ENCODE measurements around the gene RNF213. TPM values are rescaled to one million over a fixed set of nuclear protein-coding genes. Genes with fewer than 3 reads are reported as not detected.

RNF213 gene
- total RNA-seq, 1 experiment from 2014 or later = 70.5 TPM

GRCh38 chr17:80291691-80292487, 31.2 kb downstream of the RNF213 start:
- ChIA-PET CTCF (interaction anchor here (1.4 kb wide), 1 partner anchor 81 kb away, joined by 3 read pairs; no protein-coding TSS in a partner anchor), POLR2A (no interaction called here)
- no peak for TF ChIP-seq ZNF396 (CRISPR knock-in tag; IDR thresholded peaks at IDR 0.05; ENCODE audit: borderline replicate concordance)
- TF ChIP-seq PRRX2 (CRISPR knock-in tag; IDR thresholded peaks at IDR 0.05) = no peak
- TF ChIP-seq JUN (CRISPR knock-in tag; IDR thresholded peaks at IDR 0.05) = no peak
- TF ChIP-seq ZNF671 (CRISPR knock-in tag; IDR thresholded peaks at IDR 0.05) = no peak
- no peak for TF ChIP-seq E2F4 (CRISPR knock-in tag; IDR thresholded peaks at IDR 0.05; ENCODE audit: borderline replicate concordance, low read depth)
- TF ChIP-seq, protein P1, sequence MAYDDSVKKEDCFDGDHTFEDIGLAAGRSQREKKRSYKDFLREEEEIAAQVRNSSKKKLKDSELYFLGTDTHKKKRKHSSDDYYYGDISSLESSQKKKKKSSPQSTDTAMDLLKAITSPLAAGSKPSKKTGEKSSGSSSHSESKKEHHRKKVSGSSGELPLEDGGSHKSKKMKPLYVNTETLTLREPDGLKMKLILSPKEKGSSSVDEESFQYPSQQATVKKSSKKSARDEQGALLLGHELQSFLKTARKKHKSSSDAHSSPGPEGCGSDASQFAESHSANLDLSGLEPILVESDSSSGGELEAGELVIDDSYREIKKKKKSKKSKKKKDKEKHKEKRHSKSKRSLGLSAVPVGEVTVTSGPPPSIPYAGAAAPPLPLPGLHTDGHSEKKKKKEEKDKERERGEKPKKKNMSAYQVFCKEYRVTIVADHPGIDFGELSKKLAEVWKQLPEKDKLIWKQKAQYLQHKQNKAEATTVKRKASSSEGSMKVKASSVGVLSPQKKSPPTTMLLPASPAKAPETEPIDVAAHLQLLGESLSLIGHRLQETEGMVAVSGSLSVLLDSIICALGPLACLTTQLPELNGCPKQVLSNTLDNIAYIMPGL (CRISPR knock-in tag; IDR thresholded peaks at IDR 0.05) = no peak
- no peak for TF ChIP-seq ZNF263 (CRISPR knock-in tag; IDR thresholded peaks at IDR 0.05; ENCODE audit: low read depth)
- TF ChIP-seq RORB (CRISPR knock-in tag; IDR thresholded peaks at IDR 0.05) = no peak
- TF ChIP-seq TP53 (CRISPR knock-in tag; IDR thresholded peaks at IDR 0.05) = no peak
- TF ChIP-seq NR1H2 (CRISPR knock-in tag; IDR thresholded peaks at IDR 0.05) = no peak
- TF ChIP-seq MXD4 (CRISPR knock-in tag; IDR thresholded peaks at IDR 0.05; ENCODE audit: borderline replicate concordance) = no peak
- Mint-ChIP-seq H3K9me3 (no peaks in the 10 kb centered on the region), H3K27ac (no peak overlapping the region), H3K4me3 (no peak overlapping the region), H3K27me3 (ENCODE audit: low read depth) (no peaks in the 10 kb centered on the region), H3K36me3 (peaks cover 58% of the 10 kb centered on the region), H3K4me1 (no peaks in the 10 kb centered on the region; the same call in 1 of the 2 replicates)
- DNase-seq (ENCODE audit: low spot score) (no peak), ATAC-seq (no peak)

DNA sequence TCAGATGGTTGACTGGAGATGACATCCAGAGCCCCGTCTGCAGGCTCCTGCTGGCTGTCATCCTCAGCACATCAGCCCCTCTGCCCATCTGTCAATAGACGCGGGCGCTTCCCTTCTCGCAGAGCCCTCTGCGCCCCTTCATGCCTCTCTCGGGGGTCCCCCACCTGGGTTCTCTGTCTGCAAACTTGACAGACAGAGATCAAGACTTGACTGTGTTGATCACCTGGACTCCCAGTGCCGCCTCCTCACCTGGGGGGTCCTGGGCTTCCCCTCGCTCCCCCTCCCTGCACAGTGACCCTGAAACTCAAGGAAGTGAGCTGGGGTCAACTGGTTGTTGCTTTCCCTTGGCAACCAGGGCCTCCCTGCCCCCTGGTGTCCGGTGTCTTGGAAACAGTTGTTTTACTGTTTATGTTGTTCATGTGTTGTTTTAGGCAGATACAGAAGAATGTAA, 31.9 kb downstream of the RNF213 start:
- Mint-ChIP-seq H3K27me3 (ENCODE audit: low read depth) (no peaks in the 10 kb centered on the region), H3K27ac (0 out of 2 replicates have a peak overlapping the region, but pooled peaks have one; percentile 27), H3K36me3 (peaks cover 59% of the 10 kb centered on the region), H3K9me3 (no peaks in the 10 kb centered on the region), H3K4me3 (no peak overlapping the region), H3K4me1 (no peaks in the 10 kb centered on the region; the same call in 1 of the 2 replicates)
- DNase-seq (ENCODE audit: low spot score) (no peak), ATAC-seq (no peak)
- POLR2A ChIA-PET = no interaction called here
- TF ChIP-seq ZNF121 (CRISPR knock-in tag; IDR thresholded peaks at IDR 0.05) = no peak
- TF ChIP-seq, protein P2, sequence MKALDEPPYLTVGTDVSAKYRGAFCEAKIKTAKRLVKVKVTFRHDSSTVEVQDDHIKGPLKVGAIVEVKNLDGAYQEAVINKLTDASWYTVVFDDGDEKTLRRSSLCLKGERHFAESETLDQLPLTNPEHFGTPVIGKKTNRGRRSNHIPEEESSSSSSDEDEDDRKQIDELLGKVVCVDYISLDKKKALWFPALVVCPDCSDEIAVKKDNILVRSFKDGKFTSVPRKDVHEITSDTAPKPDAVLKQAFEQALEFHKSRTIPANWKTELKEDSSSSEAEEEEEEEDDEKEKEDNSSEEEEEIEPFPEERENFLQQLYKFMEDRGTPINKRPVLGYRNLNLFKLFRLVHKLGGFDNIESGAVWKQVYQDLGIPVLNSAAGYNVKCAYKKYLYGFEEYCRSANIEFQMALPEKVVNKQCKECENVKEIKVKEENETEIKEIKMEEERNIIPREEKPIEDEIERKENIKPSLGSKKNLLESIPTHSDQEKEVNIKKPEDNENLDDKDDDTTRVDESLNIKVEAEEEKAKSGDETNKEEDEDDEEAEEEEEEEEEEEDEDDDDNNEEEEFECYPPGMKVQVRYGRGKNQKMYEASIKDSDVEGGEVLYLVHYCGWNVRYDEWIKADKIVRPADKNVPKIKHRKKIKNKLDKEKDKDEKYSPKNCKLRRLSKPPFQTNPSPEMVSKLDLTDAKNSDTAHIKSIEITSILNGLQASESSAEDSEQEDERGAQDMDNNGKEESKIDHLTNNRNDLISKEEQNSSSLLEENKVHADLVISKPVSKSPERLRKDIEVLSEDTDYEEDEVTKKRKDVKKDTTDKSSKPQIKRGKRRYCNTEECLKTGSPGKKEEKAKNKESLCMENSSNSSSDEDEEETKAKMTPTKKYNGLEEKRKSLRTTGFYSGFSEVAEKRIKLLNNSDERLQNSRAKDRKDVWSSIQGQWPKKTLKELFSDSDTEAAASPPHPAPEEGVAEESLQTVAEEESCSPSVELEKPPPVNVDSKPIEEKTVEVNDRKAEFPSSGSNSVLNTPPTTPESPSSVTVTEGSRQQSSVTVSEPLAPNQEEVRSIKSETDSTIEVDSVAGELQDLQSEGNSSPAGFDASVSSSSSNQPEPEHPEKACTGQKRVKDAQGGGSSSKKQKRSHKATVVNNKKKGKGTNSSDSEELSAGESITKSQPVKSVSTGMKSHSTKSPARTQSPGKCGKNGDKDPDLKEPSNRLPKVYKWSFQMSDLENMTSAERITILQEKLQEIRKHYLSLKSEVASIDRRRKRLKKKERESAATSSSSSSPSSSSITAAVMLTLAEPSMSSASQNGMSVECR (CRISPR knock-in tag; IDR thresholded peaks at IDR 0.05; ENCODE audit: borderline replicate concordance) = no peak
- no peak for TF ChIP-seq RELA (CRISPR knock-in tag; IDR thresholded peaks at IDR 0.05; ENCODE audit: borderline replicate concordance)
- TF ChIP-seq ZBTB21 (CRISPR knock-in tag; IDR thresholded peaks at IDR 0.05; ENCODE audit: borderline replicate concordance) = no peak
- TF ChIP-seq NFYB (CRISPR knock-in tag; conservative IDR thresholded peaks at IDR 0.05; ENCODE audit: low read depth) = no peak
- TF ChIP-seq ZMAT4 (CRISPR knock-in tag; IDR thresholded peaks at IDR 0.05) = no peak
- no peak for TF ChIP-seq MYBL2 (CRISPR knock-in tag; IDR thresholded peaks at IDR 0.05)
- TF ChIP-seq KAT7 (CRISPR knock-in tag; IDR thresholded peaks at IDR 0.05; ENCODE audit: borderline replicate concordance) = no peak
- no peak for TF ChIP-seq ZNF423 (CRISPR knock-in tag; IDR thresholded peaks at IDR 0.05)
- TF ChIP-seq FOXK1 (CRISPR knock-in tag; IDR thresholded peaks at IDR 0.05) = no peak
- TF ChIP-seq, protein P1 (CRISPR knock-in tag; IDR thresholded peaks at IDR 0.05) = no peak
- CTCF ChIA-PET = interaction anchor here (1.4 kb wide), 1 partner anchor 81 kb away, joined by 3 read pairs; no protein-coding TSS in a partner anchor

Measured in WTC11 (cell line).